Liver (tissue), 3 donors: ENCODE results near the gene RBM33.

Experiments used
- FOXA1 ChIP-seq: IDR thresholded peaks from 2 replicates; pipeline ENCODE4 v1.6.1; 2016; ENCODE audit warnings: antibody characterized with exemption
- GABPA ChIP-seq, 2 donors: IDR thresholded peaks in 1 of 2; conservative IDR thresholded peaks in 1 of 2; 2 replicates each; pipeline ENCODE4 v1.6.1; 2016; ENCODE audit warnings: antibody characterized with exemption in 2 of 2, mild to moderate bottlenecking in 1 of 2, moderate library complexity in 1 of 2
- HNF4A ChIP-seq, 2 donors: conservative IDR thresholded peaks; 2 replicates each; pipeline ENCODE4 v1.6.1; 2016; ENCODE audit warnings: antibody characterized with exemption in 2 of 2, mild to moderate bottlenecking in 2 of 2
- JUND ChIP-seq, 2 donors: IDR thresholded peaks; 2 replicates each; pipeline ENCODE4 v1.6.1; 2016; ENCODE audit warnings: antibody characterized with exemption in 2 of 2
- NR2F2 ChIP-seq: IDR thresholded peaks from 2 replicates; pipeline ENCODE4 v1.6.1; 2016; ENCODE audit warnings: antibody characterized with exemption
- RAD21 ChIP-seq, 2 donors: IDR thresholded peaks; 2 replicates each; pipeline ENCODE4 v1.6.1; 2016; ENCODE audit warnings: antibody characterized with exemption in 2 of 2, mild to moderate bottlenecking in 2 of 2
- RXRA ChIP-seq, 2 donors: IDR thresholded peaks; 2 replicates each; pipeline ENCODE4 v1.6.1; 2017 to 2018; ENCODE audit warnings: antibody characterized with exemption in 2 of 2, mild to moderate bottlenecking in 1 of 2
- SP1 ChIP-seq: IDR thresholded peaks from 2 replicates; pipeline ENCODE4 v1.6.1; 2018; ENCODE audit warnings: antibody characterized with exemption, mild to moderate bottlenecking
- TAF1 ChIP-seq: conservative IDR thresholded peaks from 2 replicates; pipeline ENCODE4 v1.6.1; 2016; ENCODE audit warnings: antibody characterized with exemption, mild to moderate bottlenecking
- TF ChIP-seq, protein P1 (sequence below): IDR thresholded peaks from 2 replicates; pipeline ENCODE4 v1.6.1; 2016; ENCODE audit warnings: antibody characterized with exemption
- TF ChIP-seq, protein P2 (sequence below): fragments of 150-350 bp; IDR thresholded peaks from 2 replicates; pipeline ENCODE4 v1.5.1; 2017; ENCODE audit warnings: improper control_type of control experiment, low read depth, low read length; ENCODE audit not compliant: missing input control
- TF ChIP-seq, protein P3 (sequence below): IDR thresholded peaks from 2 replicates; pipeline ENCODE4 v1.6.1; 2016; ENCODE audit warnings: antibody characterized with exemption, mild to moderate bottlenecking
- TF ChIP-seq, protein P4 (sequence below): IDR thresholded peaks from 2 replicates; pipeline ENCODE4 v1.6.1; 2016; ENCODE audit warnings: antibody characterized with exemption
- TF ChIP-seq, protein P5 (sequence below): IDR thresholded peaks from 2 replicates; pipeline ENCODE4 v1.6.1; 2016; ENCODE audit warnings: antibody characterized with exemption
- donor health status: healthy.
- donor health status: healthy.

DNA sequence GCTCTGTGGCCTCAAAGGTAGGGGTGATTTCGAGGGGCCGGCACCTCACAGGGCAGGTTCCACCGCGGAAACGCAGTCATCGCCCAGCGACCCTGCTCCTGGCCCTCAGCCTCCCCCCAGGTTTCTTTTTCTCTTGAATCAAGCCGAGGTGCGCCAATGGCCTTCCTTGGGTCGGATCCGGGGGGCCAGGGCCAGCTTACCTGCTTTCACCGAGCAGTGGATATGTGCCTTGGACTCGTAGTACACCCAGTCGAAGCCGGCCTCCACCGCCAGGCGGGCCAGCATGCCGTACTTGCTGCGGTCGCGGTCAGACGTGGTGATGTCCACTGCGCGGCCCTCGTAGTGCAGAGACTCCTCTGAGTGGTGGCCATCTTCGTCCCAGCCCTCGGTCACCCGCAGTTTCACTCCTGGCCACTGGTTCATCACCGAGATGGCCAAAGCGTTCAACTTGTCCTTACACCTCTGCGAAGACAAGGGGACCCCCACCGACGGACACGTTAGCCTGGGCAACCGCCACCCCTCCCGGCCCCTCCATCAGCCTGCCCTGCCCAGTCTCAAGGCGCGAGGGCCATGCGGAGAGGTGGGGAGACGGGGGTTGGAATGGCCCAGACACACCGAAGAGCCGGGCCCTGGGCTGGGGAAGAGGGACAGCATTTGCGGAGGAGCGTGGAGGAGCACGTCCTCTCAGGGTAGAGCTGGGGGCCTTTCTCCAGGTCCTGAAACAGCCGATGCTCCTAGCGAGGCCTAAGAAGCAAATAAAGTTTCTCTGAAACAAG lies 161.8 kb downstream of the RBM33 start:
- TF ChIP-seq, protein P1, sequence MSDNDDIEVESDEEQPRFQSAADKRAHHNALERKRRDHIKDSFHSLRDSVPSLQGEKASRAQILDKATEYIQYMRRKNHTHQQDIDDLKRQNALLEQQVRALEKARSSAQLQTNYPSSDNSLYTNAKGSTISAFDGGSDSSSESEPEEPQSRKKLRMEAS, result no peak
- TF ChIP-seq, protein P2, sequence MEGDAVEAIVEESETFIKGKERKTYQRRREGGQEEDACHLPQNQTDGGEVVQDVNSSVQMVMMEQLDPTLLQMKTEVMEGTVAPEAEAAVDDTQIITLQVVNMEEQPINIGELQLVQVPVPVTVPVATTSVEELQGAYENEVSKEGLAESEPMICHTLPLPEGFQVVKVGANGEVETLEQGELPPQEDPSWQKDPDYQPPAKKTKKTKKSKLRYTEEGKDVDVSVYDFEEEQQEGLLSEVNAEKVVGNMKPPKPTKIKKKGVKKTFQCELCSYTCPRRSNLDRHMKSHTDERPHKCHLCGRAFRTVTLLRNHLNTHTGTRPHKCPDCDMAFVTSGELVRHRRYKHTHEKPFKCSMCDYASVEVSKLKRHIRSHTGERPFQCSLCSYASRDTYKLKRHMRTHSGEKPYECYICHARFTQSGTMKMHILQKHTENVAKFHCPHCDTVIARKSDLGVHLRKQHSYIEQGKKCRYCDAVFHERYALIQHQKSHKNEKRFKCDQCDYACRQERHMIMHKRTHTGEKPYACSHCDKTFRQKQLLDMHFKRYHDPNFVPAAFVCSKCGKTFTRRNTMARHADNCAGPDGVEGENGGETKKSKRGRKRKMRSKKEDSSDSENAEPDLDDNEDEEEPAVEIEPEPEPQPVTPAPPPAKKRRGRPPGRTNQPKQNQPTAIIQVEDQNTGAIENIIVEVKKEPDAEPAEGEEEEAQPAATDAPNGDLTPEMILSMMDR, result no peak
- no peak for TF ChIP-seq FOXA1
- TF ChIP-seq, protein P3, sequence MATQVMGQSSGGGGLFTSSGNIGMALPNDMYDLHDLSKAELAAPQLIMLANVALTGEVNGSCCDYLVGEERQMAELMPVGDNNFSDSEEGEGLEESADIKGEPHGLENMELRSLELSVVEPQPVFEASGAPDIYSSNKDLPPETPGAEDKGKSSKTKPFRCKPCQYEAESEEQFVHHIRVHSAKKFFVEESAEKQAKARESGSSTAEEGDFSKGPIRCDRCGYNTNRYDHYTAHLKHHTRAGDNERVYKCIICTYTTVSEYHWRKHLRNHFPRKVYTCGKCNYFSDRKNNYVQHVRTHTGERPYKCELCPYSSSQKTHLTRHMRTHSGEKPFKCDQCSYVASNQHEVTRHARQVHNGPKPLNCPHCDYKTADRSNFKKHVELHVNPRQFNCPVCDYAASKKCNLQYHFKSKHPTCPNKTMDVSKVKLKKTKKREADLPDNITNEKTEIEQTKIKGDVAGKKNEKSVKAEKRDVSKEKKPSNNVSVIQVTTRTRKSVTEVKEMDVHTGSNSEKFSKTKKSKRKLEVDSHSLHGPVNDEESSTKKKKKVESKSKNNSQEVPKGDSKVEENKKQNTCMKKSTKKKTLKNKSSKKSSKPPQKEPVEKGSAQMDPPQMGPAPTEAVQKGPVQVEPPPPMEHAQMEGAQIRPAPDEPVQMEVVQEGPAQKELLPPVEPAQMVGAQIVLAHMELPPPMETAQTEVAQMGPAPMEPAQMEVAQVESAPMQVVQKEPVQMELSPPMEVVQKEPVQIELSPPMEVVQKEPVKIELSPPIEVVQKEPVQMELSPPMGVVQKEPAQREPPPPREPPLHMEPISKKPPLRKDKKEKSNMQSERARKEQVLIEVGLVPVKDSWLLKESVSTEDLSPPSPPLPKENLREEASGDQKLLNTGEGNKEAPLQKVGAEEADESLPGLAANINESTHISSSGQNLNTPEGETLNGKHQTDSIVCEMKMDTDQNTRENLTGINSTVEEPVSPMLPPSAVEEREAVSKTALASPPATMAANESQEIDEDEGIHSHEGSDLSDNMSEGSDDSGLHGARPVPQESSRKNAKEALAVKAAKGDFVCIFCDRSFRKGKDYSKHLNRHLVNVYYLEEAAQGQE, result no peak
- TF ChIP-seq, protein P4, sequence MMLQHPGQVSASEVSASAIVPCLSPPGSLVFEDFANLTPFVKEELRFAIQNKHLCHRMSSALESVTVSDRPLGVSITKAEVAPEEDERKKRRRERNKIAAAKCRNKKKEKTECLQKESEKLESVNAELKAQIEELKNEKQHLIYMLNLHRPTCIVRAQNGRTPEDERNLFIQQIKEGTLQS, result no peak
- no peak for TF ChIP-seq SP1
- no peak for TF ChIP-seq GABPA (IDR thresholded peaks at IDR 0.05 in 1 of 2, conservative IDR thresholded peaks at IDR 0.05 in 1 of 2)
- no peak for TF ChIP-seq TAF1
- no peak for TF ChIP-seq NR2F2
- TF ChIP-seq RAD21 (IDR thresholded peaks at IDR 0.05), result no peak
- no peak for TF ChIP-seq RXRA (IDR thresholded peaks at IDR 0.05)
- no peak for TF ChIP-seq HNF4A (conservative IDR thresholded peaks at IDR 0.05)
- TF ChIP-seq JUND (IDR thresholded peaks at IDR 0.05), result no peak
- TF ChIP-seq, protein P5, sequence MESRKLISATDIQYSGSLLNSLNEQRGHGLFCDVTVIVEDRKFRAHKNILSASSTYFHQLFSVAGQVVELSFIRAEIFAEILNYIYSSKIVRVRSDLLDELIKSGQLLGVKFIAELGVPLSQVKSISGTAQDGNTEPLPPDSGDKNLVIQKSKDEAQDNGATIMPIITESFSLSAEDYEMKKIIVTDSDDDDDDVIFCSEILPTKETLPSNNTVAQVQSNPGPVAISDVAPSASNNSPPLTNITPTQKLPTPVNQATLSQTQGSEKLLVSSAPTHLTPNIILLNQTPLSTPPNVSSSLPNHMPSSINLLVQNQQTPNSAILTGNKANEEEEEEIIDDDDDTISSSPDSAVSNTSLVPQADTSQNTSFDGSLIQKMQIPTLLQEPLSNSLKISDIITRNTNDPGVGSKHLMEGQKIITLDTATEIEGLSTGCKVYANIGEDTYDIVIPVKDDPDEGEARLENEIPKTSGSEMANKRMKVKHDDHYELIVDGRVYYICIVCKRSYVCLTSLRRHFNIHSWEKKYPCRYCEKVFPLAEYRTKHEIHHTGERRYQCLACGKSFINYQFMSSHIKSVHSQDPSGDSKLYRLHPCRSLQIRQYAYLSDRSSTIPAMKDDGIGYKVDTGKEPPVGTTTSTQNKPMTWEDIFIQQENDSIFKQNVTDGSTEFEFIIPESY, result no peak
